Stimulated activated CD8-positive, alpha-beta memory T cell treated with anti-CD3 and anti-CD28 coated beads, Interleukin-2, amount 100 ng/mL, for 1 hour (primary cell): ENCODE data around the gene COL6A3.

Experiments used
- DNase-seq, 2 donors: peaks; one replicate each; pipeline ENCODE4 v3.0.0-alpha.2; 2020; ENCODE audit warnings: low read depth in 2 of 2

Gene COL6A3

GRCh38 chr2:237444071-237444470 lies 30.1 kb upstream of the COL6A3 start:
- no peak for DNase-seq

GRCh38 chr2:237441605-237442274 lies 27.8 kb upstream of the COL6A3 start:
- no peak for DNase-seq

GRCh38 chr2:237440819-237441281 lies 26.9 kb upstream of the COL6A3 start:
- no peak for DNase-seq

- no peak for DNase-seq
These were observed 24.3 kb upstream of the COL6A3 start for GRCh38 chr2:237438080-237438940.

GRCh38 chr2:237437566-237437965 lies 23.6 kb upstream of the COL6A3 start:
- no peak for DNase-seq

- DNase-seq = no peak
These were observed 22.1 kb upstream of the COL6A3 start for GRCh38 chr2:237435844-237436587.

- peak; percentile 51 for DNase-seq
These were observed 20.9 kb upstream of the COL6A3 start for GRCh38 chr2:237434866-237435311.

- no peak for DNase-seq
These were observed 20.1 kb upstream of the COL6A3 start for GRCh38 chr2:237433920-237434676.

- peak; percentile 67 to 68 for DNase-seq
These were observed 18.6 kb upstream of the COL6A3 start for GRCh38 chr2:237432484-237433092.

- no peak for DNase-seq
These were observed 17.9 kb upstream of the COL6A3 start for GRCh38 chr2:237431837-237432236.

GRCh38 chr2:237431372-237431771 lies 17.4 kb upstream of the COL6A3 start:
- no peak for DNase-seq

GRCh38 chr2:237430861-237431260 lies 16.9 kb upstream of the COL6A3 start:
- no peak for DNase-seq

GRCh38 chr2:237429753-237430152 lies 15.8 kb upstream of the COL6A3 start:
- DNase-seq = no peak

- peak in 1 of 2 donors; percentile 34 for DNase-seq
These were observed 14.0 kb upstream of the COL6A3 start for GRCh38 chr2:237427769-237428506.

- DNase-seq = no peak
These were observed 12.6 kb upstream of the COL6A3 start for GRCh38 chr2:237426517-237426916.

GRCh38 chr2:237425320-237425719 lies 11.4 kb upstream of the COL6A3 start:
- no peak for DNase-seq

GRCh38 chr2:237424544-237424943 lies 10.6 kb upstream of the COL6A3 start:
- no peak for DNase-seq

GRCh38 chr2:237423891-237424290 lies 9.9 kb upstream of the COL6A3 start:
- DNase-seq = no peak

- DNase-seq = no peak
These were observed 8.3 kb upstream of the COL6A3 start for GRCh38 chr2:237422309-237422708.

- peak; percentile 67 to 68 for DNase-seq
These were observed 7.7 kb upstream of the COL6A3 start for GRCh38 chr2:237421542-237422116.
